Measurements from ENCODE around the gene DNAJC4. TPM values are rescaled to one million over a fixed set of nuclear protein-coding genes. Genes with fewer than 3 reads are reported as not detected.

Gene DNAJC4
- total and polyA plus RNA-seq, 2 of the 8 experiments (the other 6 are each of a cell fraction or from before 2014, with no cell fraction given) = 14.6 to 31.0 TPM

- no peak within 1 kb of the TSS for H4K91ac ChIP-seq (replicated peaks; ENCODE audit: insufficient read length, low read length)
- H3K27me3 ChIP-seq (replicated peaks in 1 of 4; ENCODE audit: control insufficient read depth in 3 of 4, extremely low read depth in 1 of 4, insufficient read depth in 3 of 4, low read length in 3 of 4) = peaks cover 0 to 12% (median 6%) of the 10 kb centered on the region in 4 experiments; a peak in 4 of 7 replicates
- H2BK5ac ChIP-seq (ENCODE audit: low read depth, low read length) = no peak within 1 kb of the TSS
- peaks cover 0 to 19% (median 6%) of the 10 kb centered on the region in 4 experiments; a peak in 6 of 7 replicates for H3K4me1 ChIP-seq (replicated peaks in 1 of 4; ENCODE audit: control insufficient read depth in 3 of 4, insufficient read depth in 4 of 4, low read length in 3 of 4)
- no peak within 1 kb of the TSS for H3K27ac ChIP-seq (ENCODE audit: low read depth, low read length)
- H4K20me1 ChIP-seq (replicated peaks in 1 of 2; ENCODE audit: control insufficient read depth in 1 of 2, insufficient read depth in 2 of 2, low read length in 2 of 2) = peaks cover 0 to 6% of the 10 kb centered on the region in 2 experiments
- no peaks in the 10 kb centered on the region for H3K9me3 ChIP-seq (ENCODE audit: insufficient read depth in 2 of 2, low read depth in 1 of 2, low read length in 1 of 2)
- peaks cover 0 to 5% (median 1%) of the 10 kb centered on the region in 4 experiments; a peak in 1 of 8 replicates for H3K36me3 ChIP-seq (ENCODE audit: control insufficient read depth in 2 of 4, insufficient read depth in 4 of 4, low read length in 3 of 4)
- H3K9ac ChIP-seq (replicated peaks in 1 of 4; ENCODE audit: extremely low read depth in 1 of 4, low read depth in 3 of 4, low read length in 3 of 4) = peak within 1 kb of the TSS in 1 of 4 experiments; percentile 34; a peak in 2 of 7 replicates
- H2AFZ ChIP-seq (ENCODE audit: low read length) = no peak within 1 kb of the TSS
- CTCF ChIA-PET (ENCODE audit: partially characterized antibody) = interaction anchor here (0.6 to 8.6 kb wide), 9 partner anchors 14 to 610 kb away, joined by 3 to 51 read pairs (median 4); partner anchors contain the start of genes FERMT3 and PLCB3
- no peak within 1 kb of the TSS for H3K14ac ChIP-seq (ENCODE audit: insufficient read length)
- H3K4me3 ChIP-seq (ENCODE audit: extremely low read depth in 1 of 4, insufficient read depth in 2 of 4, low read depth in 3 of 4, low read length in 4 of 4) = peak within 1 kb of the TSS; percentile 46 to 70 (median 56)
- no peak within 1 kb of the TSS; the same call in 1 of the 2 replicates for H2AK5ac ChIP-seq (ENCODE audit: low read depth, low read length)
- peak within 1 kb of the TSS; percentile 19; the same call in 1 of the 2 replicates for H3K18ac ChIP-seq (ENCODE audit: extremely low read depth, low read length)
- H2BK12ac ChIP-seq (ENCODE audit: low read depth, low read length) = no peak within 1 kb of the TSS
- no peak within 1 kb of the TSS for H3K23ac ChIP-seq (ENCODE audit: insufficient read length)
- H4K8ac ChIP-seq (ENCODE audit: extremely low read depth, insufficient read depth, low read length) = peak within 1 kb of the TSS; percentile 83; the same call in 1 of the 2 replicates
- H3K23me2 ChIP-seq (ENCODE audit: low read depth, low read length) = peaks cover 15% of the 10 kb centered on the region
- no peak within 1 kb of the TSS for H2BK120ac ChIP-seq (replicated peaks; ENCODE audit: low read depth, low read length)
- no peak within 1 kb of the TSS for H4K5ac ChIP-seq (ENCODE audit: insufficient read length, low read depth, low read length)
- no peak for FAIRE-seq
- no peaks in the 10 kb centered on the region; the same call in 1 of the 2 replicates for H3K79me1 ChIP-seq (ENCODE audit: low read depth, low read length)
- no peak within 1 kb of the TSS for H3K56ac ChIP-seq (replicated peaks; ENCODE audit: insufficient read length, low read depth, low read length)
- H3K4ac ChIP-seq (replicated peaks; ENCODE audit: insufficient read length, low read depth, low read length) = no peak within 1 kb of the TSS
- H3K79me2 ChIP-seq (ENCODE audit: control insufficient read depth in 1 of 2, insufficient read depth in 2 of 2, low read length in 2 of 2) = no peaks in the 10 kb centered on the region
- peak in 1 of 2 experiments; percentile 75 for DNase-seq (ENCODE audit: low read depth in 1 of 2, low spot score in 2 of 2)
- WGBS, 2 experiments (ENCODE audit: extremely low coverage in 1 of 2, insufficient coverage in 1 of 2, insufficient read length in 1 of 2, insufficient replicate concordance in 2 of 2, low coverage in 1 of 2, low lambda C conversion rate in 2 of 2, missing lambda C conversion rate in 1 of 2) = 13% methylated on average over 16 of the region's 62 CpGs; no CpG with 5 or more reads in 1 of the 2 experiments
- no peak within 1 kb of the TSS for H2BK20ac ChIP-seq (ENCODE audit: low read length)
- no peak within 1 kb of the TSS for H2BK15ac ChIP-seq (ENCODE audit: low read length)
- POLR2A ChIA-PET (ENCODE audit: partially characterized antibody) = interaction anchor here (1.5 to 11.9 kb wide), 7 partner anchors 10 to 48 kb away, joined by 4 to 190 read pairs (median 5); partner anchors contain the start of genes FKBP2, PLCB3, PPP1R14B and STIP1
- peak within 1 kb of the TSS; percentile 80 to 87 for H3K4me2 ChIP-seq (ENCODE audit: insufficient read depth in 1 of 2, low read depth in 2 of 2, low read length in 2 of 2)
- TF ChIP-seq PHF8 (conservative IDR thresholded peaks at IDR 0.05; ENCODE audit: low read depth, low read length) (no peak), TAF7 (optimal IDR thresholded peaks at IDR 0.05; ENCODE audit: borderline replicate concordance, low read depth, low read length) (no peak), POU5F1 (IDR thresholded peaks at IDR 0.05; ENCODE audit: low read depth, low read length) (no peak), BACH1 (IDR thresholded peaks at IDR 0.05; ENCODE audit: low read length) (no peak), POLR2AphosphoS5 (IDR thresholded peaks at IDR 0.05; ENCODE audit: low read depth, low read length) (no peak), POLR2A (IDR thresholded peaks at IDR 0.05; ENCODE audit: control extremely low read depth in 1 of 2, low read depth in 2 of 2, low read length in 2 of 2) (no peak), SAP30 (IDR thresholded peaks at IDR 0.05; ENCODE audit: insufficient read depth, insufficient replicate concordance, low read length) (no peak), EGR1 (IDR thresholded peaks at IDR 0.05; ENCODE audit: borderline replicate concordance, low read depth, low read length) (peak; percentile 8; the same call in 1 of the 2 replicates)
- TF ChIP-seq, protein P1, sequence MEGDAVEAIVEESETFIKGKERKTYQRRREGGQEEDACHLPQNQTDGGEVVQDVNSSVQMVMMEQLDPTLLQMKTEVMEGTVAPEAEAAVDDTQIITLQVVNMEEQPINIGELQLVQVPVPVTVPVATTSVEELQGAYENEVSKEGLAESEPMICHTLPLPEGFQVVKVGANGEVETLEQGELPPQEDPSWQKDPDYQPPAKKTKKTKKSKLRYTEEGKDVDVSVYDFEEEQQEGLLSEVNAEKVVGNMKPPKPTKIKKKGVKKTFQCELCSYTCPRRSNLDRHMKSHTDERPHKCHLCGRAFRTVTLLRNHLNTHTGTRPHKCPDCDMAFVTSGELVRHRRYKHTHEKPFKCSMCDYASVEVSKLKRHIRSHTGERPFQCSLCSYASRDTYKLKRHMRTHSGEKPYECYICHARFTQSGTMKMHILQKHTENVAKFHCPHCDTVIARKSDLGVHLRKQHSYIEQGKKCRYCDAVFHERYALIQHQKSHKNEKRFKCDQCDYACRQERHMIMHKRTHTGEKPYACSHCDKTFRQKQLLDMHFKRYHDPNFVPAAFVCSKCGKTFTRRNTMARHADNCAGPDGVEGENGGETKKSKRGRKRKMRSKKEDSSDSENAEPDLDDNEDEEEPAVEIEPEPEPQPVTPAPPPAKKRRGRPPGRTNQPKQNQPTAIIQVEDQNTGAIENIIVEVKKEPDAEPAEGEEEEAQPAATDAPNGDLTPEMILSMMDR (IDR thresholded peaks at IDR 0.05; ENCODE audit: control extremely low read depth in 1 of 3, insufficient read depth in 1 of 3, low read depth in 1 of 3, low read length in 3 of 3) = no peak
Measured at GRCh38 chr11:64233913-64234586, 3.7 kb downstream of the DNAJC4 start, which contains the start of gene VEGFB. TSS of gene VEGFB (plus strand) at chr11:64234584. CDS start at chr11:64234834, 250 bp downstream.

Measured in H1 (cell line).